ENCODE measurements around the gene ZDHHC23.

The ZDHHC23 gene

GRCh38 chr3:113947372-113948014 is at the start of gene ZDHHC23:
Gene ZDHHC23, plus strand, starts transcription at chr3:113948013. Its CDS starts 790 bp downstream, at chr3:113948803.
- DNase-seq (ENCODE audit: insufficient read length, low spot score) (peak; percentile 64), FAIRE-seq (no peak)
- no peak for TF ChIP-seq CTCF (IDR thresholded peaks at IDR 0.05; ENCODE audit: insufficient read depth, missing control alignments)

- DNase-seq (ENCODE audit: insufficient read length, low spot score) (no peak), FAIRE-seq (no peak)
Observed at GRCh38 chr3:113898892-113899291, 48.9 kb upstream of the ZDHHC23 start.

GRCh38 chr3:113906568-113907140 is 41.2 kb upstream of the ZDHHC23 start:
- no peak for FAIRE-seq
- no peak for TF ChIP-seq CTCF (IDR thresholded peaks at IDR 0.05; ENCODE audit: insufficient read depth, missing control alignments)
- no peak for DNase-seq (ENCODE audit: insufficient read length, low spot score)

More at GRCh38 chr3:113898892-113899291, 48.9 kb upstream of the ZDHHC23 start:
- TF ChIP-seq CTCF (IDR thresholded peaks at IDR 0.05; ENCODE audit: insufficient read depth, missing control alignments) = no peak

GRCh38 chr3:113908133-113908532 is 39.7 kb upstream of the ZDHHC23 start:
- no peak for FAIRE-seq

GRCh38 chr3:113910966-113911365 is 36.8 kb upstream of the ZDHHC23 start:
- no peak for TF ChIP-seq CTCF (IDR thresholded peaks at IDR 0.05; ENCODE audit: insufficient read depth, missing control alignments)
- DNase-seq (ENCODE audit: insufficient read length, low spot score) (no peak), FAIRE-seq (no peak)

More at GRCh38 chr3:113908133-113908532, 39.7 kb upstream of the ZDHHC23 start:
- no peak for TF ChIP-seq CTCF (IDR thresholded peaks at IDR 0.05; ENCODE audit: insufficient read depth, missing control alignments)
- no peak for DNase-seq (ENCODE audit: insufficient read length, low spot score)

GRCh38 chr3:113912552-113913236 is 35.1 kb upstream of the ZDHHC23 start:
- no peak for FAIRE-seq
- TF ChIP-seq CTCF (IDR thresholded peaks at IDR 0.05; ENCODE audit: insufficient read depth, missing control alignments) = peak; percentile 67
- no peak for DNase-seq (ENCODE audit: insufficient read length, low spot score)

- no peak for FAIRE-seq
- TF ChIP-seq CTCF (IDR thresholded peaks at IDR 0.05; ENCODE audit: insufficient read depth, missing control alignments) = no peak
- DNase-seq (ENCODE audit: insufficient read length, low spot score) = no peak
Observed at GRCh38 chr3:113914646-113915045, 33.2 kb upstream of the ZDHHC23 start.

All from D721Med (cell line).